H1 (cell line): Measurements from ENCODE around the gene CIC. TPM values are rescaled to one million over a fixed set of nuclear protein-coding genes. Genes with fewer than 3 reads are reported as not detected.

Experiments used
- CTCF ChIA-PET: fragments of 300-600 bp; sonication (Branson Sonifier 250); formaldehyde crosslinking; loops from one replicate; lab custom pipeline; 2021; ENCODE audit not compliant: partially characterized antibody; lab: Charles Lee
- POLR2A ChIA-PET: fragments of 300-600 bp; sonication (Branson Sonifier 250); formaldehyde crosslinking; loops from one replicate; lab custom pipeline; 2021; ENCODE audit warnings: inconsistent platforms; ENCODE audit not compliant: partially characterized antibody; lab: Charles Lee
- DNase-seq, 2 experiments: peaks; one replicate each; pipeline versions ENCODE4 v3.0.0 to v3.0.0-alpha.2; 2010 to 2022; ENCODE audit warnings: low spot score in 2 of 2, low read depth in 1 of 2, mixed read lengths in 1 of 2
- FAIRE-seq: peaks from 2 replicates; lab custom pipeline; 2011; peaks lifted over from hg19 to GRCh38; lab: Jason Lieb, UNC
- H2AFZ ChIP-seq: 2 replicates; pipeline ENCODE4 v1.8.1; 2012; ENCODE audit warnings: low read length, inconsistent platforms
- H2AK5ac ChIP-seq: 2 replicates; pipeline ENCODE4 v1.6.1; 2013; ENCODE audit warnings: low read depth, low read length
- H2BK120ac ChIP-seq: replicated peaks from 2 replicates; pipeline ENCODE3; 2013; ENCODE audit warnings: low read depth, low read length, inconsistent platforms
- H2BK12ac ChIP-seq: 2 replicates; pipeline ENCODE4 v1.6.1; 2013; ENCODE audit warnings: low read depth, low read length
- H2BK15ac ChIP-seq: 2 replicates; pipeline ENCODE4 v1.6.1; 2013; ENCODE audit warnings: low read length
- H2BK20ac ChIP-seq: 2 replicates; pipeline ENCODE4 v1.6.1; 2013; ENCODE audit warnings: low read length
- H2BK5ac ChIP-seq: 2 replicates; pipeline ENCODE4 v1.6.1; 2013; ENCODE audit warnings: low read depth, low read length
- H3K14ac ChIP-seq: 2 replicates; pipeline ENCODE4 v1.6.1; 2013; ENCODE audit warnings: inconsistent platforms; ENCODE audit not compliant: insufficient read length
- H3K18ac ChIP-seq: 2 replicates; pipeline ENCODE4 v1.6.1; 2013; ENCODE audit warnings: low read length; ENCODE audit errors: extremely low read depth
- H3K23ac ChIP-seq: 2 replicates; pipeline ENCODE4 v1.6.1; 2013; ENCODE audit warnings: inconsistent platforms; ENCODE audit not compliant: insufficient read length
- H3K23me2 ChIP-seq: 2 replicates; pipeline ENCODE4 v1.6.1; 2013; ENCODE audit warnings: low read depth, low read length
- H3K27ac ChIP-seq: 2 replicates; pipeline ENCODE4 v1.6.1; 2011; ENCODE audit warnings: low read depth, low read length, inconsistent platforms
- H3K27me3 ChIP-seq, 4 experiments: replicated peaks in 1 of 4; 1 replicate in 1 of 4; 2 replicates in 3 of 4; pipeline versions ENCODE4 v1.6.1 to v1.8.1; 2011 to 2013; ENCODE audit warnings: low read length in 3 of 4, mild to moderate bottlenecking in 3 of 4, inconsistent platforms in 2 of 4, mixed read lengths in 2 of 4, moderate library complexity in 1 of 4; ENCODE audit not compliant: control insufficient read depth in 3 of 4, insufficient read depth in 3 of 4; ENCODE audit errors: extremely low read depth in 1 of 4
- H3K36me3 ChIP-seq, 4 experiments: 2 replicates each; pipeline versions ENCODE4 v1.6.1 to v1.8.1; 2011 to 2013; ENCODE audit warnings: mild to moderate bottlenecking in 4 of 4, low read length in 3 of 4, moderate library complexity in 2 of 4, control low read depth in 1 of 4, inconsistent platforms in 1 of 4; ENCODE audit not compliant: insufficient read depth in 4 of 4, control insufficient read depth in 2 of 4
- H3K4ac ChIP-seq: replicated peaks from 2 replicates; pipeline ENCODE3; 2013; ENCODE audit warnings: low read length, low read depth, mixed read lengths, inconsistent platforms; ENCODE audit not compliant: insufficient read length
- H3K4me1 ChIP-seq, 4 experiments: replicated peaks in 1 of 4; 1 replicate in 1 of 4; 2 replicates in 3 of 4; pipeline versions ENCODE4 v1.6.1 to v1.8.1; 2011 to 2013; ENCODE audit warnings: low read length in 3 of 4, inconsistent platforms in 2 of 4, mixed read lengths in 1 of 4; ENCODE audit not compliant: insufficient read depth in 4 of 4, control insufficient read depth in 3 of 4
- H3K4me2 ChIP-seq, 2 experiments: 2 replicates each; pipeline versions ENCODE4 v1.6.1 to v1.8.1; 2011 to 2013; ENCODE audit warnings: low read depth in 2 of 2, low read length in 2 of 2, control low read depth in 1 of 2, inconsistent platforms in 1 of 2, mild to moderate bottlenecking in 1 of 2; ENCODE audit not compliant: insufficient read depth in 1 of 2
- H3K4me3 ChIP-seq, 4 experiments: fragments of 200-600, 300-600 bp in 1 of 4; sonication (generic), shearing (Covaris generic), sonication (Bioruptor Twin) in 1 of 4; 2 replicates each; pipeline versions ENCODE4 v1.5.1 to v1.8.1; 2011 to 2016; ENCODE audit warnings: low read length in 4 of 4, low read depth in 3 of 4, control low read depth in 2 of 4, inconsistent platforms in 2 of 4, mild to moderate bottlenecking in 2 of 4, mixed read lengths in 1 of 4, moderate library complexity in 1 of 4; ENCODE audit not compliant: insufficient read depth in 2 of 4; ENCODE audit errors: extremely low read depth in 1 of 4
- H3K56ac ChIP-seq: replicated peaks from 2 replicates; pipeline ENCODE3; 2013; ENCODE audit warnings: low read depth, mild to moderate bottlenecking, mixed read lengths, low read length, inconsistent platforms; ENCODE audit not compliant: insufficient read length
- H3K79me1 ChIP-seq: 2 replicates; pipeline ENCODE4 v1.6.1; 2013; ENCODE audit warnings: low read depth, low read length, control low read depth
- H3K79me2 ChIP-seq, 2 experiments: 2 replicates each; pipeline versions ENCODE4 v1.6.1 to v1.8.1; 2012 to 2013; ENCODE audit warnings: low read length in 2 of 2, mild to moderate bottlenecking in 2 of 2, inconsistent platforms in 1 of 2; ENCODE audit not compliant: insufficient read depth in 2 of 2, control insufficient read depth in 1 of 2
- H3K9ac ChIP-seq, 4 experiments: replicated peaks in 1 of 4; 1 replicate in 1 of 4; 2 replicates in 3 of 4; pipeline versions ENCODE4 v1.6.1 to v1.8.1; 2011 to 2013; ENCODE audit warnings: low read depth in 3 of 4, low read length in 3 of 4, control low read depth in 2 of 4, mild to moderate bottlenecking in 2 of 4, moderate library complexity in 2 of 4, inconsistent platforms in 1 of 4; ENCODE audit errors: extremely low read depth in 1 of 4
- H3K9me3 ChIP-seq, 2 experiments: 2 replicates each; pipeline versions ENCODE4 v1.6.1 to v1.8.1; 2012 to 2013; ENCODE audit warnings: mild to moderate bottlenecking in 2 of 2, moderate library complexity in 2 of 2, control low read depth in 1 of 2, inconsistent platforms in 1 of 2, low read depth in 1 of 2, low read length in 1 of 2, mixed read lengths in 1 of 2; ENCODE audit not compliant: insufficient read depth in 2 of 2
- H4K20me1 ChIP-seq, 2 experiments: replicated peaks in 1 of 2; 2 replicates each; pipeline versions ENCODE3 to v1.8.1; 2011 to 2013; ENCODE audit warnings: inconsistent platforms in 2 of 2, low read length in 2 of 2, mild to moderate bottlenecking in 1 of 2; ENCODE audit not compliant: insufficient read depth in 2 of 2, control insufficient read depth in 1 of 2
- H4K5ac ChIP-seq: 2 replicates; pipeline ENCODE4 v1.6.1; 2013; ENCODE audit warnings: low read length, low read depth, mixed read lengths, inconsistent platforms; ENCODE audit not compliant: insufficient read length
- H4K8ac ChIP-seq: 2 replicates; pipeline ENCODE4 v1.8.0; 2013; ENCODE audit warnings: mild to moderate bottlenecking, moderate library complexity, low read length, inconsistent platforms; ENCODE audit not compliant: insufficient read depth; ENCODE audit errors: extremely low read depth
- H4K91ac ChIP-seq: replicated peaks from 2 replicates; pipeline ENCODE3; 2013; ENCODE audit warnings: low read length, mixed read lengths, inconsistent platforms; ENCODE audit not compliant: insufficient read length
- CEBPB ChIP-seq: IDR thresholded peaks from 2 replicates; pipeline ENCODE4 v1.6.1; 2012; ENCODE audit warnings: low read depth, low read length
- CHD1 ChIP-seq: IDR thresholded peaks from 2 replicates; pipeline ENCODE4 v1.6.1; 2012; ENCODE audit warnings: low read depth, low read length, improper control_type of control experiment
- POU5F1 ChIP-seq: IDR thresholded peaks from 2 replicates; pipeline ENCODE4 v1.6.1; 2011; ENCODE audit warnings: low read depth, mild to moderate bottlenecking, low read length, moderate library complexity
- WGBS, 2 experiments: shearing (Covaris generic) in 1 of 2; methylation state at CpG; one replicate each; pipeline versions ENCODE4 v1.1.6 to v1.1.7; 2013 to 2015; ENCODE audit warnings: low lambda C conversion rate in 2 of 2, mixed read lengths in 2 of 2, inconsistent platforms in 1 of 2, low coverage in 1 of 2, missing lambda C conversion rate in 1 of 2; ENCODE audit not compliant: insufficient replicate concordance in 2 of 2, insufficient coverage in 1 of 2, insufficient read length in 1 of 2; ENCODE audit errors: extremely low coverage in 1 of 2, missing lambda C conversion rate in 1 of 2; 5-methylcytosine and 5-hydroxymethylcytosine counted together
- polyA plus RNA-seq, 7 experiments: library from polyadenylated mRNA; depleted of rRNA in 3 of 7; stranded (reverse) in 5 of 7; unstranded in 2 of 7; fragments of >200 nt in 5 of 7; fragments of 200-250 nt in 2 of 7; gene quantifications; 1 replicate in 5 of 7; 2 replicates in 1 of 7; 4 replicates in 1 of 7; pipeline versions ENCODE4 v1.2.1 to v1.2.3, GENCODE V29; 2011 to 2013; ENCODE audit warnings: missing spikeins in 2 of 7, mixed read lengths in 2 of 7
- total RNA-seq: library from RNA; stranded (reverse); fragmentation: NEBNext Ultra II Directional; extraction: Animal tissue kit (Norgen Biotek cat#: 25700); gene quantifications from 2 replicates; pipeline ENCODE4 v1.2.1, GENCODE V29; 2021

CIC gene
- total and polyA plus RNA-seq, 2 of the 8 experiments (the other 6 are each of a cell fraction or from before 2014, with no cell fraction given) = 13.2 to 43.6 TPM

- no peak for DNase-seq
- 93% methylated on average over 33 of the region's 33 CpGs; no CpG with 5 or more reads in 1 of the 2 experiments for WGBS, 2 experiments
- peaks cover 10% of the 10 kb centered on the region for H3K79me1 ChIP-seq
- H2BK12ac ChIP-seq = no peak overlapping the region
- H3K27ac ChIP-seq = no peak overlapping the region
- no peak overlapping the region; the same call in 1 of the 2 replicates for H4K8ac ChIP-seq
- H3K56ac ChIP-seq = no peak overlapping the region
- no peak overlapping the region for H2BK15ac ChIP-seq
- H4K5ac ChIP-seq = no peak overlapping the region
- no peak overlapping the region for H3K23ac ChIP-seq
- no peak overlapping the region for H2AK5ac ChIP-seq
- no peak overlapping the region for H3K18ac ChIP-seq
- no peak overlapping the region for H2BK120ac ChIP-seq
- H3K4me3 ChIP-seq = no peak overlapping the region
- H4K91ac ChIP-seq = no peak overlapping the region
- ChIA-PET CTCF (interaction anchor here (0.8 to 2.3 kb wide), 5 partner anchors 14 to 112 kb away, joined by 3 to 8 read pairs (median 4); no protein-coding TSS in a partner anchor), POLR2A (interaction anchor here (0.5 to 2.1 kb wide), 6 partner anchors 9 to 55 kb away, joined by 3 to 9 read pairs (median 4); no protein-coding TSS in a partner anchor)
- no peak overlapping the region for H3K4me2 ChIP-seq
- no peak overlapping the region for H3K9ac ChIP-seq
- H3K4ac ChIP-seq = no peak overlapping the region
- peaks cover 19 to 44% (median 35%) of the 10 kb centered on the region in 4 experiments for H3K36me3 ChIP-seq
- peaks cover 10 to 29% of the 10 kb centered on the region in 2 experiments for H4K20me1 ChIP-seq
- no peak overlapping the region for H2BK5ac ChIP-seq
- peaks cover 0 to 1% (median 0%) of the 10 kb centered on the region in 4 experiments; a peak in 1 of 7 replicates for H3K4me1 ChIP-seq
- no peak for FAIRE-seq
- no peak overlapping the region for H3K14ac ChIP-seq
- H3K79me2 ChIP-seq = peaks cover 0 to 14% of the 10 kb centered on the region in 2 experiments; a peak in 2 of 4 replicates
- no peak overlapping the region for H2BK20ac ChIP-seq
- peaks cover 2% of the 10 kb centered on the region; the same call in 1 of the 2 replicates for H3K23me2 ChIP-seq
- no peak for TF ChIP-seq POU5F1
- no peak for TF ChIP-seq CHD1
- no peak for TF ChIP-seq CEBPB
- no peak overlapping the region for H2AFZ ChIP-seq
- no peaks in the 10 kb centered on the region for H3K27me3 ChIP-seq
- H3K9me3 ChIP-seq = no peaks in the 10 kb centered on the region
These were observed 43.2 kb upstream of the CIC start for GRCh38 chr19:42225718-42226292.
